Lung (tissue), 12 donors: ENCODE data around the gene AP3M1. TPM values are rescaled to one million over a fixed set of nuclear protein-coding genes. Genes with fewer than 3 reads are reported as not detected.

Source experiments
- ATAC-seq: fragments of 200-7000 bp; cut with Tn5 transposase; one replicate; pipeline ENCODE4 v1.9.1; 2020; ENCODE audit warnings: moderate number of reproducible peaks; ENCODE audit not compliant: insufficient read depth, low FRiP score
- DNase-seq, 3 donors: peaks; one replicate each; pipeline ENCODE4 v3.0.0-alpha.2; 2013 to 2017
- H3K27ac ChIP-seq, 2 donors: one replicate each; pipeline ENCODE4 v1.5.1; 2013; ENCODE audit warnings: mild to moderate bottlenecking in 2 of 2, moderate library complexity in 2 of 2, control low read depth in 1 of 2, inconsistent platforms in 1 of 2, low read depth in 1 of 2, low read length in 1 of 2
- H3K27me3 ChIP-seq, 3 donors: one replicate each; pipeline ENCODE4 v1.5.1; 2013; ENCODE audit warnings: low read length in 2 of 3; ENCODE audit not compliant: control insufficient read depth in 3 of 3, insufficient read depth in 3 of 3
- H3K36me3 ChIP-seq, 4 donors: one replicate each; pipeline ENCODE4 v1.5.1; 2013; ENCODE audit warnings: low read length in 4 of 4, mild to moderate bottlenecking in 1 of 4, moderate library complexity in 1 of 4; ENCODE audit not compliant: control insufficient read depth in 4 of 4, insufficient read depth in 4 of 4
- H3K4me1 ChIP-seq, 5 donors: one replicate each; pipeline ENCODE4 v1.5.1; 2013; ENCODE audit warnings: low read length in 5 of 5, mild to moderate bottlenecking in 2 of 5, moderate library complexity in 1 of 5; ENCODE audit not compliant: control insufficient read depth in 5 of 5, insufficient read depth in 5 of 5
- H3K4me3 ChIP-seq: one replicate; pipeline ENCODE4 v1.5.1; 2013; ENCODE audit warnings: mild to moderate bottlenecking, control low read depth, moderate library complexity
- H3K9ac ChIP-seq, 2 donors: one replicate each; pipeline ENCODE4 v1.5.1; 2013; ENCODE audit warnings: low read length in 2 of 2, control low read depth in 1 of 2; ENCODE audit not compliant: insufficient read depth in 1 of 2
- H3K9me3 ChIP-seq, 4 donors: one replicate each; pipeline ENCODE4 v1.5.1; 2013; ENCODE audit warnings: low read length in 3 of 4, mild to moderate bottlenecking in 1 of 4, moderate library complexity in 1 of 4; ENCODE audit not compliant: control insufficient read depth in 4 of 4, insufficient read depth in 3 of 4
- CTCF ChIP-seq: IDR thresholded peaks from 2 replicates; pipeline ENCODE4 v1.5.1; 2012; ENCODE audit warnings: mild to moderate bottlenecking; ENCODE audit errors: control extremely low read depth, extremely low read depth
- WGBS, 2 donors: extraction: QIAGEN DNeasy Blood & Tissue Kit; methylation state at CpG; one replicate each; pipeline ENCODE4 v1.1.7; 2013; 5-methylcytosine and 5-hydroxymethylcytosine counted together
- polyA plus RNA-seq, 2 donors: library from polyadenylated mRNA; stranded (reverse); fragments of 200-250 nt; gene quantifications; one replicate each; pipeline ENCODE4 v1.2.1, GENCODE V29; 2013
- total RNA-seq, 2 donors: library from RNA; depleted of rRNA in 1 of 2; stranded (reverse); fragments of >200 nt in 1 of 2; gene quantifications; one replicate each; pipeline ENCODE4 v1.2.1, GENCODE V29; 2014 to 2021
- donor health status: control.
- donor health status: control.
- donor health status: Bipolar disorder and iron deficiency.
- donor health status: healthy.
- donor health status: DM: yes; HTN: yes; CAD: no.

Gene AP3M1
- total and polyA plus RNA-seq, 4 donors = 9.0 to 51.9 (median 25.0) TPM

GRCh38 chr10:74175510-74176379, 25.1 kb upstream of the AP3M1 start:
- Histone ChIP-seq H3K9ac (peak overlapping the region; percentile 89 to 97), H3K4me1 (peaks cover 0 to 18% (median 0%) of the 10 kb centered on the region in 5 donors), H3K36me3 (no peaks in the 10 kb centered on the region), H3K27me3 (no peaks in the 10 kb centered on the region), H3K27ac (peak overlapping the region; percentile 88), H3K4me3 (peak overlapping the region; percentile 67), H3K9me3 (no peaks in the 10 kb centered on the region)
- TF ChIP-seq CTCF = no peak
- WGBS, 2 donors = 29 to 34% methylated on average over 10 of the region's 10 CpGs
- DNase-seq (no peak), ATAC-seq (peak; percentile 3)

GRCh38 chr10:74174521-74174920, 23.9 kb upstream of the AP3M1 start:
- H3K36me3 ChIP-seq = no peaks in the 10 kb centered on the region
- H3K9ac ChIP-seq = no peak overlapping the region
- H3K27ac ChIP-seq = no peak overlapping the region
- WGBS, 2 donors = 51 to 85% methylated on average over 3 of the region's 3 CpGs
- H3K9me3 ChIP-seq = no peaks in the 10 kb centered on the region
- DNase-seq (no peak), ATAC-seq (no peak)
- no peak for TF ChIP-seq CTCF
- H3K4me3 ChIP-seq = no peak overlapping the region
- H3K4me1 ChIP-seq = peaks cover 0 to 16% (median 0%) of the 10 kb centered on the region in 5 donors
- no peaks in the 10 kb centered on the region for H3K27me3 ChIP-seq

GRCh38 chr10:74171625-74172024, 21.0 kb upstream of the AP3M1 start:
- Histone ChIP-seq H3K4me3 (no peak overlapping the region), H3K27me3 (no peaks in the 10 kb centered on the region), H3K36me3 (no peaks in the 10 kb centered on the region), H3K27ac (no peak overlapping the region), H3K9ac (no peak overlapping the region), H3K4me1 (peaks cover 0 to 2% (median 0%) of the 10 kb centered on the region in 5 donors), H3K9me3 (no peaks in the 10 kb centered on the region)
- ATAC-seq (no peak), DNase-seq (no peak)
- no peak for TF ChIP-seq CTCF
- 82 to 93% methylated on average over 2 of the region's 2 CpGs for WGBS, 2 donors
